Activated naive CD4-positive, alpha-beta T cell treated with anti-CD3 and anti-CD28 coated beads, Interleukin-2, amount 50 U/mL, for 24 hours (primary cell): Measurements from ENCODE around the gene SLC27A1.

Experiments
- H3K27ac Mint-ChIP-seq: one replicate; pipeline ENCODE4 v1.8.0; 2021; ENCODE audit warnings: mild to moderate bottlenecking, mixed read lengths
- H3K27me3 Mint-ChIP-seq: one replicate; pipeline ENCODE4 v1.8.0; 2021; ENCODE audit warnings: mixed read lengths
- H3K36me3 Mint-ChIP-seq: one replicate; pipeline ENCODE4 v1.8.0; 2021; ENCODE audit warnings: mixed read lengths
- H3K4me1 Mint-ChIP-seq: one replicate; pipeline ENCODE4 v1.8.0; 2021; ENCODE audit warnings: mixed read lengths
- H3K4me3 Mint-ChIP-seq: one replicate; pipeline ENCODE4 v1.8.0; 2021; ENCODE audit warnings: mild to moderate bottlenecking, mixed read lengths
- H3K9me3 Mint-ChIP-seq: one replicate; pipeline ENCODE4 v1.8.0; 2021; ENCODE audit warnings: mixed read lengths

Gene SLC27A1

DNA sequence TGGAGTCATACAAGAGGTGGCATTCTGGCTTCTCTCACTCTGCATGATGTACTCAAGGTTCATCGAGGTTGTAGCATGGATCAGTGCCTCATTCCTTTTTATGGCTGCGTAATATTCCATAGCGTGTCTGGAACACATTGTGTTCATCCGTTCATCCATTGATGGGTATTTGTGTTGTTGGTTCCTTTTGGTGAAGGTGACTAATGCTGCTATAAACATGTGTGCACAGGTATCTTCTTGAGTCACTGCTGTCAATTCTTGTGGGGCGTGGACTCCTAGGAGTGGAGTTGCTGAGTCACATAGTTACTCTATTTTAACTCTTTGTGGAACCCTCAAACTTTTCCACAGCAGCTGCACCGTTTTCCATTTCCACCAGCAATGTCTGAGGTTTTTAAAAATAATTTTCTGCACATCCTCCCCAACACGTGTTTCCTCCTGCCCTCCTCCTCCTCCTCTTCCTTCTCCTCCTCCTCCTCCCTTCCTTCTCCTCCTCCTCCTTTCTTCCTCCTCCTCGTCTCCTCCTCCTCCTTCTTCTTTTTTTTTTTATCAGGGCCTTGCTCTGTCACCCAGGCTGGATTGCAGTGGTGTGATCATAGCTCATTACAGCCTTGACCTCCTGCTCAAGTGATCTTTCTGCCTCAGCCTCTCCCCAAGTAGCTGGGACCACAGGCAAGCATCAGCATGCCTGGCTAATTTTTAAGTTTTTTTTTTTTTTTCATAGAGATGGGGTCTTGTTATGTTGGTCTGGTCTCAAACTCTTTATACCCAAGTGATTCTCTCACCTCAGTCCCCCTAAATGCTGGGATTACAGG lies 19.9 kb upstream of the SLC27A1 start:
- Mint-ChIP-seq H3K9me3 (no peaks in the 10 kb centered on the region), H3K27ac (peak overlapping the region; percentile 61), H3K4me1 (peaks cover 24% of the 10 kb centered on the region), H3K4me3 (peak overlapping the region; percentile 79), H3K27me3 (peaks cover 14% of the 10 kb centered on the region), H3K36me3 (peaks cover 2% of the 10 kb centered on the region)

- Mint-ChIP-seq H3K4me3 (no peak overlapping the region), H3K9me3 (no peaks in the 10 kb centered on the region), H3K27ac (no peak overlapping the region), H3K36me3 (peaks cover 2% of the 10 kb centered on the region), H3K4me1 (peaks cover 24% of the 10 kb centered on the region), H3K27me3 (peaks cover 20% of the 10 kb centered on the region)
These were observed 18.5 kb upstream of the SLC27A1 start for GRCh38 chr19:17451820-17452219.

DNA sequence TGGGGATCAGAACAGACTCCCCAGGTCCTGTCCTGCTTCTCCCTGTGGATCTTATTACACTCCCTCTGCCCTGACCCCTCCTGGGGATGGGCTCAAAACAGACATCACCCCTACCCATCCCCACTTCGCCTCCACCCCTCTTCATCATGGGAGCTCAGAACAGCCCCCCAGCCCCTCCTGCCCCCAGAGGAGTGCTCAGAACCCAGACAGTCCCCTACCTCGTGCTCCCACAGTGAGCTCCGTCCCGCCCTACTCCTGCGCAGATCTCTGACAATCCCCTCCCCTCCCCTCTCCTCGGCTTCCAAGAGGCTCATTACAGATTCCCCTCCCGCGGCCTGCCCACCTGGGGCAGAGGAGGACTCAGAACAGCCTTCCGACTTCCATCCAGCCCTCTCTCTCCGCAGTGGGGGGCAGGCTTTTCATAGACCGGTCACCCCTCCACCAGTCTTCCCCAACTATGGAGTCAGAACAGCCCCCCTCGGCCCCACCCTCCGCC lies 15.7 kb upstream of the SLC27A1 start:
- H3K27ac Mint-ChIP-seq, result no peak overlapping the region
- peaks cover 26% of the 10 kb centered on the region for H3K27me3 Mint-ChIP-seq
- peaks cover 2% of the 10 kb centered on the region for H3K36me3 Mint-ChIP-seq
- peaks cover 24% of the 10 kb centered on the region for H3K4me1 Mint-ChIP-seq
- H3K9me3 Mint-ChIP-seq, result no peaks in the 10 kb centered on the region
- no peak overlapping the region for H3K4me3 Mint-ChIP-seq

GRCh38 chr19:17455308-17456123 lies 14.8 kb upstream of the SLC27A1 start:
- Mint-ChIP-seq H3K9me3 (no peaks in the 10 kb centered on the region), H3K4me1 (peaks cover 16% of the 10 kb centered on the region), H3K36me3 (peaks cover 2% of the 10 kb centered on the region), H3K27ac (no peak overlapping the region), H3K4me3 (no peak overlapping the region), H3K27me3 (peaks cover 21% of the 10 kb centered on the region)

- Mint-ChIP-seq H3K27ac (no peak overlapping the region), H3K9me3 (no peaks in the 10 kb centered on the region), H3K4me1 (peaks cover 10% of the 10 kb centered on the region), H3K4me3 (no peak overlapping the region), H3K36me3 (peaks cover 2% of the 10 kb centered on the region), H3K27me3 (peaks cover 21% of the 10 kb centered on the region)
These were observed 14.2 kb upstream of the SLC27A1 start for GRCh38 chr19:17456127-17456526.

DNA sequence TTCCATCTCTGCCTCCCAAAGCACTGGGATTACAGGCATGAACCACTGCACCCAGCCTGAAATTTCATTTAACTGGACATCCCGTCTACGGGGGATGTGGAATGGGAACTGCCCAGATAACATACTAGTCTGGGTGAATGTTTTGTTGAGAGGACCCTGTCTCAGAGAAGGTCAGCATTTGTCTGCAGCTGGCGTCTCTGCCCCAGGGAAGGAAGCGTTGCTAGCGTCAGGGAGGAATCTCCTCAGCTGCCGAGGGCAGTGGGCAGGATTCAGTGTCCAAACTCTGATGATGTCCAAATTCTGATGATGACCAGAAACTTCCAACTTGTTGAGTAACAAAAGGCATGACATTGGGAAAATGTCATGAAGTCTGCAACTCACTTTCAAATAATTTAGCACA lies 12.7 kb upstream of the SLC27A1 start:
- H3K9me3 Mint-ChIP-seq, result no peaks in the 10 kb centered on the region
- H3K4me1 Mint-ChIP-seq, result peaks cover 6% of the 10 kb centered on the region
- peaks cover 21% of the 10 kb centered on the region for H3K27me3 Mint-ChIP-seq
- H3K4me3 Mint-ChIP-seq, result no peak overlapping the region
- peaks cover 2% of the 10 kb centered on the region for H3K36me3 Mint-ChIP-seq
- H3K27ac Mint-ChIP-seq, result no peak overlapping the region

DNA sequence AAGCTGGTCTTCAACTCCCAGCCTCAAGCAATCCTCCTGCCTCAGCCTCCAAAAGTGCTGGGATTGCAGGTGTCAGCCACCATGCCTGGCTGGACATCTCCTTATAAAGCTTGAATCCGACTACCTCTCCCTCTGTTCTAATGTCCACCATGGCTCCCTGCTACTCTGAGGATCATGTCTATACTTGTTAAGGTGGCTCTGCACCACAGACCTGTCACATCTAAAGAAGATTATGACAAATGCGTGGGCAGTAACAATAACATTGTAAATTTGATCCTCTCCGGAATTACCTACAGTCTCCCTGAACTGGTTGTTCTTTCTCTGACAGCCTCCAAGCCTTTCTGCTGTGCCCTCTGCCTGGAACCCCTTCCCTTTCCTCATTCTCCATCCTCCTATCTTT lies 11.4 kb upstream of the SLC27A1 start:
- Mint-ChIP-seq H3K36me3 (no peaks in the 10 kb centered on the region), H3K27me3 (peaks cover 18% of the 10 kb centered on the region), H3K27ac (no peak overlapping the region), H3K4me1 (no peaks in the 10 kb centered on the region), H3K9me3 (no peaks in the 10 kb centered on the region), H3K4me3 (no peak overlapping the region)

- Mint-ChIP-seq H3K36me3 (no peaks in the 10 kb centered on the region), H3K4me3 (no peak within 1 kb of the TSS), H3K9me3 (no peaks in the 10 kb centered on the region), H3K4me1 (peaks cover under 1% of the 10 kb centered on the region), H3K27ac (no peak within 1 kb of the TSS), H3K27me3 (peaks cover 12% of the 10 kb centered on the region)
These were observed 9.7 kb upstream of the SLC27A1 start, which contains the start of gene NXNL1 for GRCh38 chr19:17460372-17461230. Gene NXNL1 (minus strand): TSS chr19:17460926. CDS start chr19:17460869, 57 bp downstream.

DNA sequence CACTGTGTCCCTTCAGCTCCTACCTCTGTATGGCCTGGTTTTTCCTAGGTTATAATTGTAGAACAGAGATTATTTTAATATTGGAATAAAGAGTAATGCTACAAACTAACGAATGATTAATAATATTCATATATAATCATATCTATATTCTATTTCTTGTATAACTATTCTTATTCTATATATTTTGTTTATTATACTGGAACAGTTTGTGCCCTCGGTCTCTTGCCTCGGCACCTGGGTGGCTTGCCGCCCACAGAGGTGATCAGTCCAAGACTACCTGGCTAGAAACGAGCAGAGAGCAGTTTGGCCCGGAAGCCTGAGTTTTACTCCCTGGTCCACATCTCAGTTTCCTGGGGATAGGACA lies 3.9 kb upstream of the SLC27A1 start:
- Mint-ChIP-seq H3K36me3 (no peaks in the 10 kb centered on the region), H3K4me3 (no peak overlapping the region), H3K27me3 (no peaks in the 10 kb centered on the region), H3K9me3 (no peaks in the 10 kb centered on the region), H3K27ac (no peak overlapping the region), H3K4me1 (peaks cover 28% of the 10 kb centered on the region)

- Mint-ChIP-seq H3K27ac (no peak overlapping the region), H3K4me3 (no peak overlapping the region), H3K4me1 (peaks cover 28% of the 10 kb centered on the region), H3K9me3 (no peaks in the 10 kb centered on the region), H3K36me3 (no peaks in the 10 kb centered on the region), H3K27me3 (no peaks in the 10 kb centered on the region)
These were observed 2.6 kb upstream of the SLC27A1 start for GRCh38 chr19:17467471-17468301.

DNA sequence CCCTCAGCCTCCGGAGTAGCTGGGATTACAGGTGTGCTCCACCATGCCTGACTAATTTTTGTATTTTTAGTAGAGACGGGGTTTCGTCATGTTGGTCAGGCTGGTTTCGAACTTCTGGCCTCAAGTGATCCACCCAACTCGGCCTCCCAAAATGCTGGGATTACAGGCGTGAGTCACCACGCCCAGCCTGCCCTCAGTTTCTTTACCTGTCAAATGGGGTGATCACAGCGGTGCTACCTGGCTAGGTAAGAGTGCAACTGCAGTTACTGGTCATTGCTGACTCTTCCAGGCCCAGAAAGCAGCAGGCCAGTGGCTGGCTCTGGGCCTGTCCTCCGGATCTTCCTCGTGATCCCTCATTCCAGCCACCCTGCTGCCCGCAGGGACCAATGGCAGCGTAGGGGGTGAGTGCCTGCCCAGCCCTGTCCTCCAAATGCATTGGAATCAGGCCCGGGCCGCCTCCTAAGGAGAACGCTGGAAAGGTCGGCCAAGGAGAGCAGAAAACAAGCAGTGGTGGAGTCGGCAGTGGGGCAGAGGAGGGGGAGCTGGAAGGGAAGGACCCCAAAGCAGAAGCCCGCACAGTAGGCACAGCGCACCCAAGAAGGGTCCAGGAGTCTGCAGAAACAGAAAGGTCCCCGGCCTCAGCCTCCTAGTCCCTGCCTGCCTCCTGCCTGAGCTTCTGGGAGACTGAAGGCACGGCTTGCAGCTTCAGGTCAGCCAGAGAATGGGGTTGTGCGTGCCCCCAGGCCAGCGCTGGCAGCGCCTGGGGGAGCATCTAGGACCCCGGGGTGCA lies 1.8 kb upstream of the SLC27A1 start:
- peaks cover 33% of the 10 kb centered on the region for H3K4me1 Mint-ChIP-seq
- no peaks in the 10 kb centered on the region for H3K27me3 Mint-ChIP-seq
- H3K27ac Mint-ChIP-seq, result peak overlapping the region; percentile 36
- H3K4me3 Mint-ChIP-seq, result peak overlapping the region; percentile 93
- H3K9me3 Mint-ChIP-seq, result no peaks in the 10 kb centered on the region
- no peaks in the 10 kb centered on the region for H3K36me3 Mint-ChIP-seq

GRCh38 chr19:17469092-17469480 lies 1.2 kb upstream of the SLC27A1 start:
- H3K27ac Mint-ChIP-seq, result peak overlapping the region; percentile 17
- H3K4me1 Mint-ChIP-seq, result peaks cover 33% of the 10 kb centered on the region
- H3K36me3 Mint-ChIP-seq, result no peaks in the 10 kb centered on the region
- H3K27me3 Mint-ChIP-seq, result no peaks in the 10 kb centered on the region
- no peaks in the 10 kb centered on the region for H3K9me3 Mint-ChIP-seq
- H3K4me3 Mint-ChIP-seq, result peak overlapping the region; percentile 93

DNA sequence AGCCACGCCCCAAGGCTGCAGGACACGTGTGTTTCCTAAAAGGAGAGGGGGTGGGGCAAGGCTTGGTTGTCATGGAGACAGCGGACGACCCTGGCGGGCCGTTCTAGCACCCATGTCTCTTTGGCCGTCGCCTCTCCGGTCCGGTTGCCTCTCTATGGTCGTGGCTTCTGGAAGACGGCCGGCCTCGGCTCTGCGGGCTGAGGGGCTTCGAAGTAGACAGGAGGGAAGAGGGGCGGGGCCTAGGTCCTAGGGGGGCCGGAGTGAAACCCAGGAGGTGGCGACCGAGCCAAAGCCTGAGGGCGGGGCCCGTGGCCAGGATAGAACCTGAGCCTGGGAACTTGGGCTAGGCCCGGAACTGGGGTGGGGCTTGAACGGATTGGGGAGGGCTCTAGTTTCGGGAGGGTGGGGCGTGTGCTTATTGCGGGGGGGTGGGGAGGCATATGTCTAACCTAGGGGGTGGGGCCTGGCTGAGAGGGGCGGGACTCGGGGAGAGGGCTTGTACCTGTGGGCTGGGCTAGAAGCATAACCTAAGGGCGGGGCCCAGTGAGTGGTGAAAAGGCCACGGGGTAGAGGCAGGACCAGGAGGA lies 750 bp upstream of the SLC27A1 start:
- H3K9me3 Mint-ChIP-seq, result no peaks in the 10 kb centered on the region
- no peaks in the 10 kb centered on the region for H3K36me3 Mint-ChIP-seq
- no peaks in the 10 kb centered on the region for H3K27me3 Mint-ChIP-seq
- peak overlapping the region; percentile 93 for H3K27ac Mint-ChIP-seq
- H3K4me3 Mint-ChIP-seq, result peak overlapping the region; percentile 93
- H3K4me1 Mint-ChIP-seq, result peaks cover 33% of the 10 kb centered on the region
